GM18505 (cell line): ENCODE data around the gene KPNB1.

Source experiments
- ATAC-seq: cut with Tn5 transposase; IDR thresholded peaks from one replicate; pipeline ENCODE4 v1.9.1; 2021; ENCODE audit not compliant: unreplicated experiment
- POLR2A ChIP-seq: IDR thresholded peaks from 4 replicates; pipeline ENCODE4 v1.6.1; 2011; ENCODE audit warnings: borderline replicate concordance; ENCODE audit not compliant: insufficient read depth, insufficient read length; ENCODE audit errors: extremely low read depth

Gene KPNB1

GRCh38 chr17:47649153-47649971, at the start of gene KPNB1:
TSS of gene KPNB1 (plus strand) at chr17:47649919. CDS start at chr17:47650245, 326 bp downstream.
- peak; percentile 83 for TF ChIP-seq POLR2A
- ATAC-seq = peak; percentile 78

DNA sequence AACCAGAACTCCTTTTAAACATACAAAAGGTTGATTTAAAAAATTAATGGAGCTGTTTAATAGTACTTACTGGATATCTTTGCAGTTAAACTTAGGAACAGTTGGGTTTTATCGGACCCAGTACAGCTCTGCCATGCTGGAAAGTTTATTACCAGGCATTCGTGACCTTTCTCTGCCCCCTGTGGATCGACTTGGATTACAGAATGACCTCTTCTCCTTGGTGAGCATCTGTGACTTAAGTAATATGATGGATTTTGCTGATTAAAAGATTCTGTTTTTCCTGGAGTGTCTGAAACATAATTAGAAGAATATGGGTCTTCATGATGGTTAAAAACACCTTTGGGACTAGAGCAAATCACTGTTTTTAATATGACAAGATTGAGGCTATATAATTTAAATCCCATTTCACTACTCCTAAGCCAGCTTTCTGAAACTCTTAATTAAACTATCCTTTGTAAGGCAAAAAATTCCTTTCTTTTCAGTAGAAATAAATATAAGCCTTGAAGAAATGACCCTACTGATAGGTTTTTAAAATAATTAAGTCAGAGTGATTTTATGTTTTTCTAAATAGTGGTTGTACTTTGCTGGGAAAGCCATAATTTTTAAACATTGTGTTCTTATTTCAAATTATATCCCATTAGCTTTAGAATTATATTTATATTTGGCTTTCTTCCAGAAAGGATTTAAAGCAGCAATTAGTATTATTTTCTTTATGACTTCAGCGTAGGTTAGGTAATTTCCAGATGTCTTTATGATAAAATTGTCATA, 45.7 kb upstream of the KPNB1 start:
- no peak for TF ChIP-seq POLR2A
- ATAC-seq = no peak

- TF ChIP-seq POLR2A = no peak
- ATAC-seq = no peak
Observed at GRCh38 chr17:47604598-47604927, 45.2 kb upstream of the KPNB1 start.

DNA sequence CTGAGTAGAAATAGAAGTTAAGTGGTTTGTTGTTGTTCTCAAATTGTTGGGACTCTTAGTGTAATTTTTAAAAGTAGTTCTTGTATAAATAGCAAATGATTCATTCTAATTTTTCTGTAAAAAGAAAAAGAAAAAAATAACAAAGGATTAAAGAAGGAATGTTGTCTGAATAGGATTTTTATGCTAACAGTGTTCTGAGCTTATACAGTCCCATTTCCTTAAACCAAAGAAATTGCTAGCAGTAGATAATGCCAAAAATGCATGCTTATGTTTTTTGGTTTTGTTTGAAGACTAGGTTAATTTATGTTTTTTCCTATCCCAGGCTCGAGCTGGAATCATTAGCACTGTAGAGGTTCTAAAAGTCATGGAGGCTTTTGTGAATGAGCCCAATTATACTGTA, 44.7 kb upstream of the KPNB1 start:
- ATAC-seq = no peak
- TF ChIP-seq POLR2A = no peak

DNA sequence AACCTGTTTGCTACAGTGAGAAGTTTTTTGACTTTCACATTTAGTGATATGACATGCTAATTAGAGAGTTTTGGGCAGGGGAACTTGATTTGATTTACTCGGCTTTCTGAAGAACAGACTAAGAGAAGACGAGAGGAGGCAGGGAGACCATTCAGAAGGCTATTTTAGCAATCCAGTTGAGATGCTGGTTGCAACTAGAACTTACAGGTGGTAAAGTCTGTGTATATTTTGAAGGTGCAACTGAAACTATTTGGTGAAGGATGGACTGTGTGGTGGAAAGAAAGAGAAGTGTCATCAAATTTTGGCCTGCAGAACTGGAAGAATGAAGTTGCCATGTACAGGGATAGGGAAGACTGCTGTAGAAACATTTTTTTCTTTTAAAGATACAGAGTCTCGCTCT, 42.2 kb upstream of the KPNB1 start:
- no peak for TF ChIP-seq POLR2A
- ATAC-seq = no peak

- ATAC-seq = no peak
- TF ChIP-seq POLR2A = no peak
Observed at GRCh38 chr17:47611372-47612350, 38.1 kb upstream of the KPNB1 start.

GRCh38 chr17:47615766-47616424, 33.8 kb upstream of the KPNB1 start:
- TF ChIP-seq POLR2A = no peak

DNA sequence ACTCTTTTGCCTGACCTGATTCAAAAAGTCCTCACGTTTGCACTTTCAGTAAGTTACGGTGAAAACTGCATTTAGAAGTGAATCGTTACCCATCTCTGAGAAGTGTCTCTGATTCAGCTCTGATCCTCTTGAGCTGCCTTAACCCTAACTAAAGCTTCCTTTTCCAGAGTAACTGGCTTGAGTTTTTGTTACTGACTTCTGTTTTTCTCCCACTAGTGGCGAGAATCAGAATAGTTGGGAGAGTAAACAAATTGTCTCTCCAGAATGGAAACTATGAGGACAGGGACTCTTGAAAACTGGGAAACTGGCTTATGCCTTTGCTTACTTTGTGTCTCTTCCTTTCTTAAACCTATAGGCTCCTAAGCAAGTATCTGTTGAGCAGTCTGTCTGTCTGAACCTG, 31.3 kb upstream of the KPNB1 start:
- no peak for ATAC-seq

More at GRCh38 chr17:47615766-47616424, 33.8 kb upstream of the KPNB1 start:
- no peak for ATAC-seq

DNA sequence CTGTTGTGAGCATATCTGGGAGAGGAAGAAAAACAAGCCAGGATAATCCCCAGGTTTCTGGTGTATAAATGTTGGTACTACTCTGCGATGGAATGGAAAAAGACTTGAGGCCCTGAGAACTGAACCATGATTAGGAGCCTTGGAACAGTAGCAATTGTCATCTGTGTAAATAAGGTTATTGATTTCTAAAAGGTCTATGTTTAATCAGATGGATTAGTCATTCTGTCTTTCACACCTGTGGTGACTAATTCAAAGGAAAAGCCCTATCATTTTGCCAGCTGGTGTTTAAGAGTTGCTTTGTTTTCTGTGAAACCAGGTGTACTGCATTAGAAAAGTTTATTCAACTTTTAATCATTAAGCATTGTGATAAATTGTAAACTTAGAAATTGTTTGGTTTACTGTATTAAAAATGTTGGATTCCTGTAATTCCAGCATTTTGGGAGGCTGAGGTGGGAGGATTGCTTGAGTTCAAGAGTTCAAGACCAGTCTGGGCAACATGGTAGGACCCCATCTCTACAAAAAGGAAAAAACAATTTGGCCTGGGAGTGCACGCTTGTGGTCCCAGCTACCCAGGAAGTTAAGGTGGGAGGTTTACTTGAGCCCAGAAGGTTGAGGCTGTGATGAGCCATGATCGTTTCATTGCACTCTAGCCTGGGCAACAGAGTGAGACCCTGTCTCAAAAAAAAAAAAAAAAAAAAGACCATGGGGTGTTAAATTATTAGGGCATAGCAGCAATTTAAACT, 29.0 kb upstream of the KPNB1 start:
- no peak for TF ChIP-seq POLR2A

More for the DNA sequence above, 31.3 kb upstream of the KPNB1 start:
- TF ChIP-seq POLR2A = no peak

DNA sequence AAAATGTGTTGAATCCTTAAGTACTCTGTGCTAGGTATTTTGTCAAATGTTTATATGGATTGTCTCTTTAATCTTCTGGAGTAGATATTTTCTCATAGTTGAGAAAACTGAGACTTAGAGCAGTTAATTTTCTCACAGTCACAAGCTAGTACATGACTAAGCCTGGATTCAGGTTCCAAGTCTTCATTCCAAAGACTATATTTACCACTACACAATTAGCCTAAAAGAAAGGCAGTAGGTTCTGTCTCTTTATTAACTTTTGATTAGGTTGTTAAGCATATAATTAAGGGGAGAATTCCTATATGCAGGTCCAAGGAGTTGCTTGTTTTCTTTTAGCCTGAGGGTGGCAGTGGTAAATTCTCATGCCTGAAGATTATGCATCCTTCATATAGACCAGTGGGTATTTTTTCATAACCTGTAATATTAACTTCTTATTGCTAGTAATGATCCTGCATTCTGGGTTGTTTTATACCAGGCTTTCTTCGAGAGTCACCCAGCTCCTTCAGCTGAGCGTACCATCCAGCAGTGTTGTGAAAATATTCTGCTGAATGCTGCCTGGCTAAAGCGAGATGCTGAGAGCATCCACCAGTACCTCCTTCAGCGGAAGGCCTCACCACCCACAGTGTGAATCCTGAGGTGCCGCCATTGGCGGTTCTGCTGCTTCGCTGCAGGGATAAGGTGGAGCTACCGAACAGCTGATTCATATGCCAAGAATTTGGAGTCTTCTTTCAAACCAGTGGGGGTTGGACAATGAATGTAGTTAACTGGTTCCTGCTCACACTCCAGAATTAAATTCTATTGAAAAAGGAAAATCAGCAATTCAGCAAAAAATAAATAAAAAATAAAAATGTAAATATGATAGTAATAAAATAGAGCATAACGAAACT, 28.2 kb upstream of the KPNB1 start:
- no peak for TF ChIP-seq POLR2A
- ATAC-seq = no peak

More for the DNA sequence above, 29.0 kb upstream of the KPNB1 start:
- no peak for ATAC-seq

DNA sequence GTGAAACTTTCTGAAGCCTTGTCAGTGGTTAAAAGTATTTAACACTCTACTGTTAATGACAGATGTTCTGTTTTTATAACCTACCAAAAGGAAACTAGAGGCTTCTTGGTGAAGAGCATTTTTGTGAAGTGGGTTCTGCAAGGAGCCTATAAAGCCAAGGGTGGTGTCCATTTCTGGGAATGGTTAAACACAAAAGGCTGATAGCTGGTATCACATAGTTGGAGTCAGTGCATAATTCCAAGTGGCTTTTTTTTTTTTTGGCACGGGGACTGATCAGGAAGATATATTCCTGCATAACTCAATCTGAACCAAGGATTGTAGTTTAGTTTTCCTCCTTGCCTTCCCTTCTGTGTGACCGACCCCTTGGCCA, 27.6 kb upstream of the KPNB1 start:
- no peak for ATAC-seq

More for the DNA sequence above, 27.6 kb upstream of the KPNB1 start:
- no peak for TF ChIP-seq POLR2A
